Mesenchymal stem cell (in vitro differentiated cells and primary cell): ENCODE results near the gene LUZP2.

Source experiments
- DNase-seq: peaks from one replicate; pipeline ENCODE4 v3.0.0-alpha.2; 2013
- H2AFZ ChIP-seq: one replicate; pipeline ENCODE4 v1.6.1; 2013; ENCODE audit warnings: low read depth, mild to moderate bottlenecking, control low read depth, inconsistent platforms, low read length, moderate library complexity
- H2AK5ac ChIP-seq: 2 replicates; pipeline ENCODE4 v1.6.1; 2013; ENCODE audit warnings: low read length, moderate library complexity, mild to moderate bottlenecking, inconsistent platforms; ENCODE audit not compliant: severe bottlenecking
- H2BK120ac ChIP-seq: one replicate; pipeline ENCODE4 v1.6.1; 2013; ENCODE audit warnings: low read depth, mild to moderate bottlenecking, inconsistent platforms, low read length, moderate library complexity
- H2BK12ac ChIP-seq, 2 experiments: one replicate each; pipeline ENCODE4 v1.6.1; 2013; ENCODE audit warnings: inconsistent platforms in 2 of 2, low read length in 2 of 2, mild to moderate bottlenecking in 2 of 2, moderate library complexity in 2 of 2, control low read depth in 1 of 2
- H2BK15ac ChIP-seq: one replicate; pipeline ENCODE4 v1.6.1; 2013; ENCODE audit warnings: mild to moderate bottlenecking, low read depth, inconsistent platforms; ENCODE audit not compliant: poor library complexity, severe bottlenecking
- H2BK5ac ChIP-seq: 2 replicates; pipeline ENCODE4 v1.6.1; 2013; ENCODE audit warnings: low read depth, mild to moderate bottlenecking, low read length, control low read depth, inconsistent platforms; ENCODE audit not compliant: poor library complexity, severe bottlenecking
- H3K14ac ChIP-seq, 2 experiments: one replicate each; pipeline ENCODE4 v1.6.1; 2013; ENCODE audit warnings: inconsistent platforms in 2 of 2, low read length in 2 of 2, control low read depth in 1 of 2, mild to moderate bottlenecking in 1 of 2, moderate library complexity in 1 of 2
- H3K18ac ChIP-seq, 2 experiments: one replicate each; pipeline ENCODE4 v1.6.1; 2013; ENCODE audit warnings: inconsistent platforms in 2 of 2, low read length in 2 of 2, control low read depth in 1 of 2, low read depth in 1 of 2, mild to moderate bottlenecking in 1 of 2
- H3K23ac ChIP-seq, 2 experiments: one replicate each; pipeline ENCODE4 v1.6.1; 2013; ENCODE audit warnings: inconsistent platforms in 2 of 2, low read length in 2 of 2, mild to moderate bottlenecking in 2 of 2, moderate library complexity in 2 of 2, control low read depth in 1 of 2
- H3K27ac ChIP-seq: 2 replicates; pipeline ENCODE4 v1.5.1; 2013; ENCODE audit warnings: mild to moderate bottlenecking, moderate library complexity, low read length, control low read depth, inconsistent platforms; ENCODE audit not compliant: poor library complexity, severe bottlenecking
- H3K27me3 ChIP-seq, 2 experiments: 2 replicates each; pipeline versions ENCODE4 v1.6.1 to v1.7.0; 2013; ENCODE audit warnings: low read length in 2 of 2, mild to moderate bottlenecking in 2 of 2, moderate library complexity in 2 of 2, control low read depth in 1 of 2, inconsistent platforms in 1 of 2; ENCODE audit not compliant: control insufficient read depth in 1 of 2, insufficient read depth in 1 of 2
- H3K36me3 ChIP-seq, 2 experiments: 2 replicates each; pipeline versions ENCODE4 v1.6.1 to v1.7.0; 2013; ENCODE audit warnings: low read length in 2 of 2, control low read depth in 1 of 2, inconsistent platforms in 1 of 2, low read depth in 1 of 2, mild to moderate bottlenecking in 1 of 2; ENCODE audit not compliant: insufficient read depth in 2 of 2, control insufficient read depth in 1 of 2
- H3K4ac ChIP-seq, 2 experiments: one replicate each; pipeline ENCODE4 v1.6.1; 2013; ENCODE audit warnings: inconsistent platforms in 2 of 2, low read length in 2 of 2, mild to moderate bottlenecking in 2 of 2, moderate library complexity in 2 of 2, control low read depth in 1 of 2, low read depth in 1 of 2
- H3K4me1 ChIP-seq: 2 replicates; pipeline ENCODE4 v1.6.1; 2013; ENCODE audit warnings: low read depth, low read length, control low read depth; ENCODE audit not compliant: control insufficient read depth, insufficient read depth
- H3K4me2 ChIP-seq: 2 replicates; pipeline ENCODE4 v1.6.1; 2013; ENCODE audit warnings: low read length, mild to moderate bottlenecking, inconsistent platforms; ENCODE audit not compliant: poor library complexity, severe bottlenecking
- H3K4me3 ChIP-seq, 2 experiments: 2 replicates each; pipeline versions ENCODE4 v1.5.1 to v1.7.0; 2013; ENCODE audit warnings: low read length in 2 of 2, mild to moderate bottlenecking in 2 of 2, control low read depth in 1 of 2, low read depth in 1 of 2; ENCODE audit not compliant: insufficient read depth in 1 of 2
- H3K79me1 ChIP-seq: replicated peaks from 2 replicates; pipeline ENCODE4 v1.6.1; 2013; ENCODE audit warnings: mild to moderate bottlenecking, control low read depth, low read length, inconsistent platforms; ENCODE audit not compliant: poor library complexity, severe bottlenecking
- H3K9ac ChIP-seq: 2 replicates; pipeline ENCODE4 v1.7.0; 2013; ENCODE audit warnings: mild to moderate bottlenecking, low read length, moderate library complexity
- H3K9me3 ChIP-seq: 2 replicates; pipeline ENCODE4 v1.7.0; 2013; ENCODE audit warnings: mild to moderate bottlenecking, low read length; ENCODE audit not compliant: control insufficient read depth
- H4K8ac ChIP-seq: one replicate; pipeline ENCODE4 v1.6.1; 2013; ENCODE audit warnings: inconsistent platforms, mild to moderate bottlenecking, low read length, moderate library complexity
- H4K91ac ChIP-seq: one replicate; pipeline ENCODE4 v1.6.1; 2013; ENCODE audit warnings: mild to moderate bottlenecking, low read length, inconsistent platforms
- WGBS: methylation state at CpG from one replicate; pipeline ENCODE4 v1.1.7; 2013; ENCODE audit warnings: mixed read lengths; 5-methylcytosine and 5-hydroxymethylcytosine counted together

LUZP2 gene

GRCh38 chr11:24738972-24739371 is 242.1 kb downstream of the LUZP2 start:
- H3K18ac ChIP-seq, result no peak overlapping the region
- H3K36me3 ChIP-seq, result no peaks in the 10 kb centered on the region
- H3K27me3 ChIP-seq, result no peaks in the 10 kb centered on the region
- no peak overlapping the region for H2BK15ac ChIP-seq
- H4K91ac ChIP-seq, result no peak overlapping the region
- no peak overlapping the region for H2AFZ ChIP-seq
- no peak overlapping the region for H2AK5ac ChIP-seq
- H3K14ac ChIP-seq, result no peak overlapping the region
- H3K4me3 ChIP-seq, result no peak overlapping the region
- no peak overlapping the region for H3K23ac ChIP-seq
- H3K4ac ChIP-seq, result no peak overlapping the region
- H3K4me1 ChIP-seq, result no peaks in the 10 kb centered on the region
- H3K9ac ChIP-seq, result no peak overlapping the region
- no peak overlapping the region for H4K8ac ChIP-seq
- 66% methylated on average over 2 of the region's 2 CpGs for WGBS
- no peak overlapping the region for H2BK12ac ChIP-seq
- no peak overlapping the region for H2BK5ac ChIP-seq
- H3K27ac ChIP-seq, result no peak overlapping the region
- H3K9me3 ChIP-seq, result no peaks in the 10 kb centered on the region
- no peak overlapping the region for H2BK120ac ChIP-seq
- no peak overlapping the region for H3K4me2 ChIP-seq
- H3K79me1 ChIP-seq, result no peaks in the 10 kb centered on the region
- DNase-seq, result no peak

GRCh38 chr11:24739637-24740036 is 242.8 kb downstream of the LUZP2 start:
- H4K91ac ChIP-seq, result no peak overlapping the region
- no peak overlapping the region for H3K23ac ChIP-seq
- H4K8ac ChIP-seq, result no peak overlapping the region
- H3K79me1 ChIP-seq, result no peaks in the 10 kb centered on the region
- no peak overlapping the region for H3K4me3 ChIP-seq
- no peak overlapping the region for H2BK5ac ChIP-seq
- DNase-seq, result no peak
- no peak overlapping the region for H2AK5ac ChIP-seq
- no peak overlapping the region for H3K27ac ChIP-seq
- no peaks in the 10 kb centered on the region for H3K9me3 ChIP-seq
- no peaks in the 10 kb centered on the region for H3K36me3 ChIP-seq
- no peak overlapping the region for H3K18ac ChIP-seq
- H3K14ac ChIP-seq, result no peak overlapping the region
- H2AFZ ChIP-seq, result no peak overlapping the region
- H2BK15ac ChIP-seq, result no peak overlapping the region
- no peaks in the 10 kb centered on the region for H3K4me1 ChIP-seq
- no peaks in the 10 kb centered on the region for H3K27me3 ChIP-seq
- no peak overlapping the region for H2BK120ac ChIP-seq
- no peak overlapping the region for H2BK12ac ChIP-seq
- no peak overlapping the region for H3K9ac ChIP-seq
- no peak overlapping the region for H3K4ac ChIP-seq
- no peak overlapping the region for H3K4me2 ChIP-seq
- 90% methylated on average over 4 of the region's 4 CpGs for WGBS

GRCh38 chr11:24747275-24748251 is 250.7 kb downstream of the LUZP2 start:
- 91% methylated on average over 5 of the region's 5 CpGs for WGBS

GRCh38 chr11:24748261-24748660 is 251.4 kb downstream of the LUZP2 start:
- no peak overlapping the region for H3K4me3 ChIP-seq

More at GRCh38 chr11:24747275-24748251, 250.7 kb downstream of the LUZP2 start:
- H3K9me3 ChIP-seq, result no peaks in the 10 kb centered on the region
- no peak overlapping the region for H4K8ac ChIP-seq
- no peaks in the 10 kb centered on the region for H3K27me3 ChIP-seq
- H2BK120ac ChIP-seq, result no peak overlapping the region
- H3K79me1 ChIP-seq, result no peaks in the 10 kb centered on the region
- no peak overlapping the region for H3K4ac ChIP-seq
- H3K4me3 ChIP-seq, result no peak overlapping the region
- no peak overlapping the region for H3K18ac ChIP-seq
- no peak overlapping the region for H2BK15ac ChIP-seq
- no peak overlapping the region for H3K23ac ChIP-seq
- H3K36me3 ChIP-seq, result no peaks in the 10 kb centered on the region
- H3K14ac ChIP-seq, result no peak overlapping the region
- H3K27ac ChIP-seq, result no peak overlapping the region
- H4K91ac ChIP-seq, result no peak overlapping the region
- H3K4me1 ChIP-seq, result no peaks in the 10 kb centered on the region
- H2AK5ac ChIP-seq, result no peak overlapping the region
- H2BK12ac ChIP-seq, result no peak overlapping the region
- H3K4me2 ChIP-seq, result no peak overlapping the region
- H3K9ac ChIP-seq, result no peak overlapping the region
- no peak overlapping the region for H2AFZ ChIP-seq
- no peak overlapping the region for H2BK5ac ChIP-seq
- no peak for DNase-seq

More at GRCh38 chr11:24748261-24748660, 251.4 kb downstream of the LUZP2 start:
- no peak overlapping the region for H3K4ac ChIP-seq
- H3K14ac ChIP-seq, result no peak overlapping the region
- no peak overlapping the region for H3K4me2 ChIP-seq
- 81% methylated on average over 2 of the region's 7 CpGs for WGBS
- no peaks in the 10 kb centered on the region for H3K9me3 ChIP-seq
- no peak overlapping the region for H3K9ac ChIP-seq
- no peak overlapping the region for H2BK12ac ChIP-seq
- H3K27me3 ChIP-seq, result no peaks in the 10 kb centered on the region
- H3K27ac ChIP-seq, result no peak overlapping the region
- no peak overlapping the region for H2AFZ ChIP-seq
- no peak overlapping the region for H2AK5ac ChIP-seq
- H3K23ac ChIP-seq, result no peak overlapping the region
- no peaks in the 10 kb centered on the region for H3K36me3 ChIP-seq
- no peak overlapping the region for H2BK5ac ChIP-seq
- H2BK120ac ChIP-seq, result no peak overlapping the region
- H3K4me1 ChIP-seq, result no peaks in the 10 kb centered on the region
- H4K91ac ChIP-seq, result no peak overlapping the region
- H4K8ac ChIP-seq, result no peak overlapping the region
- H2BK15ac ChIP-seq, result no peak overlapping the region
- no peak for DNase-seq
- no peaks in the 10 kb centered on the region for H3K79me1 ChIP-seq
- no peak overlapping the region for H3K18ac ChIP-seq
